ENCODE measurements around the gene C9orf152.
A peak's percentile ranks its signal among the peaks of the same experiment; 100 is the strongest.

Gene C9orf152

DNA sequence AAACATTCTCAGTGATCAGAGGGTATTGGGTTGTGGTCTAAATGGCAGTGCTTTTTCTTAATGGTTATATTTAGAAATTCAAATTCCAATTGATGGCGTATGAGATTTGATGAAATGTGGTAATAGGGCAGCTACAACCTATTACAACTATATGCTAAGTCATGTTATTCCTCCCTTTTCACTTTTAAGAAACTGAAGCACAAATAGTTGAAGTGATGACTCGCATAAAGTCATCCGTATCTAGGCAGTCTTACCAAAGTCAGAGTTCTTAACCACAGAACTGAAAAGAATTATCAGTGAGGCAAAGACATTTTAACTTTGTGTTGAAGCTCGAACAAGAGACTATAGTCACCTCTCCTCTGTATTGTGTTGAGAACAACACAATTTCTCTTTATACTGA, 28.2 kb downstream of the C9orf152 start:
- no peak for DNase-seq

DNA sequence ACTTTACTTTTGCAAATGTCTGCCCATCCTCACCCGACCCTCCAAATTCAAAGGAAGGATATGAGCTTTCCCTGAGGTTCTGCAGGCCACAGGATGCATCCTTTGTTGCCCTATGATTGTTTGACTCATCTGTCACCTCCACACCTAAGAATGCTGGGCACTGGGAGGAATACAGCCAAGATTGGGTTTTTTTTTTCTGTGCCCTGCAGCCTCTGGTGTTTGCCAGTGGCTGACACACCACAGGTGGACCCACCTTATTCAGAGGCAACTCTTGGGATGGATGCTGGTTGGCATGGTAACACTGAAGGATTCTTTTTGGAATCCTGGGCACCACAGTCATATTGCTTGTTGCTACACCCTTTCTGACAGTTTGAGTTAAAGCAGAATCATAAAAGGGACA, 29.7 kb downstream of the C9orf152 start:
- no peak for DNase-seq

DNA sequence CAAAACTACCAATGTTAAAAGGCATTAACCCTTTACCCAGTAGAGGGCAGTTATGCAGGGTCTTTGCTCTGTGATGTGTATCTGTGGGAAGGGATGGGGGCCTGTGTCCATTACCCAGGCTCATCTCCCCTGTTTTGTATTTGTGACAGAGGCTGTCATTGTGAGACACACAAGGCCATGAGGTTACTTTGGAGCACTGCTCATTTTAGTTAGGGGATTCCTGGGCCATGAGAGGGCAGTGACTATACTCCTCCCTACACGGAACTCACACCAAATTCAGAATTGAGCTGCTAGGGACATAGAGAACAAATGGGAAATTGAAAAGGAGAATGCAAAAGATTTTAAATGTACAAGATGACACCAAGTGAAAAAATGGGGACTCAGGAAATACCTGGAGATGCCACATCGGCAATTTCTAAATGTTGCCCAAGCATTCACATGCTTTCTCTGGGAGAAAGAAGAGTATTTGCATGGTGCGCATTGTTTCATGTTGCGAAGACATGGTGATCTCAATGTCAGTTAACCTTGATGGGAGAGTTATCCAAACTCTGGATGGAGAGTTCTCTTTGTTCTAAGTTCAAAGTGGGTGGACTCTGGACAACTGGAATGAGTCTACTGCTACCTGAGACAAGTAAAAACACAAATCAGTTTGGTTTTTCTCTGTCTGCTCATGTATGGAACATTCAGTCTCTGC, 32.5 kb downstream of the C9orf152 start:
- no peak for DNase-seq

DNA sequence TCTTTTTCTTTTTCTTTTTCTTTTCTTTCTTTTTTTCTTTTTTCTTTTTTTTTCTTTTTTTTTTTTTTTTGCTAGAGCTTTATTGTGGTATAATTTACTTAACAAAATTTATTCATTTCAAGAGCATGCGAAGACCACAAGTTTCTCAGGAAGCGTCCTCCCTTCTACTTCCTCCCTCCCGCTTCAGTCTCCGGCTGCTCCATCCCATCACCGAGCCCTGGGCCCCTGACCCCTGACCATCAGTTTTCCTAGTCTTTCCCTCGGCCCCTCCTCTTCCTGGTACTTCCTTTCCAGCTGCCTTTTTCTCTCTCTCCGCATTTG, 34.7 kb downstream of the C9orf152 start:
- DNase-seq, result no peak

DNA sequence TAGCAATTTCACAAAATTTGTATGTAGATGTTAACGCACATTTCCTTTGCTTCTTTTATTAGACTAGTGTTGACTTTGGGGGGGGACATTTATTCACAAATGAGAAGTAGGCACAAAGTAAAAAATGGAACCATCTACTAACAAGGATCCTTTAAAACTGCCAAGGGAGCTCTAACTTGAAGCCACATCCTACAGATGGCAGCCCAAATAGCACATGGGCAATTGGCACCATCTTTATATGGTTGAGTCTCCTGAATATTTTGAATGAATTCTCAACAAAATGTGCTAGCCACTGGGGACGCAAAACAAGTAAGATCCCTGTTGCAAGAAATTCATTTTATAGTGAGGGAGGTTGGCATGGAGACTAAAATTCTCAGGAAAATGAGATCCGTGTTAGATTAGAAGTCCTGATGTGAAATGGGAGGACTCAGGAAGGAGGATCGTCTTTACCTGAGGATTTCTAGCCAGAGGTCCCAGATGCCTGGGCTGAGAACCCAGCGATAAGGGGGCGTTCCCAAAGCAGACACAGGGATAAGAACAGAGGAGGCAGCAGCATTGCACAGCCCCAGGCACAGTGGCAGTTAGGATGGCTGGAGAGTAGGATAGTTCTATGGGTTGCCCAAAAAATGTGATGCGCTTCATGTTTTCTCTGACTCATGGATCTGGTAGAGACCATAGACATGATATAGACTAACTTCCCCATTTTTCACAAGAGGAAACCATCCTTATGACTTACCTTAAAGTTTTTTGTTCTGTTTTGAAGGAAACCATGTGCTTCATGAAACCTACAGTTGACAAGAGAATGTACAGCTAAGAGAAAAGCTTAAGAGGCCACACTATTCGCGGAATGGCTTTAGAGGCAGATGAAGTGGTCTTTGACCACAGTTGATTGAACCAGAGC, 37.4 kb downstream of the C9orf152 start:
- DNase-seq, result no peak

DNA sequence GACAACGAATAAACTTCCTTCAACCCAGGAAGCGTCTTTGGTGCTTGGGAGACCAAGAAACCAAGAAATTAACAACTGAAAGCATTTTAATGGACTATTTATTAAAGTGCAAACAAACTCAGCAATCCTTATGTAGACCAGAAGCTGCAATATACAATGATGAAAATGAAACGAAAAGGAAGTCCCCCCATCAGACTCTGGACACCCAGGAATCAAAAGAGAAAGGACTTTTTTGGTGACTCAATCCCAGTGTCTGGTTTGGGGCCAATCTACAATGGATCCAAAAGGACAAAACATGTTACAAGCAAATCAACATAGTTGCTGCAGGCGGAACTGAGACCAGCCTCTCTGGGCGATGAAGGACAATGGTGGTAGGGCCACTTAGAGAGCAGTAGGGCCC, 39.5 kb downstream of the C9orf152 start:
- DNase-seq, result no peak

DNA sequence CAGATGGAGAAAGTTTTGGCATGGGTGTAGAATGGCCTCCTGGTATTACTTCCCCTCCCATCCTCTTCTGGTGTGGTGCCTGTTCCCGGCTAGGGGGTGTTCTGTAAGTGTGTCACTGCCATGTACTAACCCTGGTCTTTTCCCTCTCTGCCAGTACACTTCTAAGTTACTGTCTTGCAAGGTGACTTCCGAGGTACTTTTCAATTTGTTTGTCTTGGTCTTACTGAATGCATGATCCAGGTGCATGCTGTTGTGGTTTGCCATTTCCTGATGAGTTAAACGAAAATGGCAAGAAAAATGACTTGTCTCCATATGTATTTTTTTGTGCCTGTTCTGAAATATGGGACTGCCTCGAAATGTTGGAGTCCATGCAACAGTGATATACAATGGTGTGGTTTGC, 46.0 kb downstream of the C9orf152 start:
- no peak for DNase-seq

DNA sequence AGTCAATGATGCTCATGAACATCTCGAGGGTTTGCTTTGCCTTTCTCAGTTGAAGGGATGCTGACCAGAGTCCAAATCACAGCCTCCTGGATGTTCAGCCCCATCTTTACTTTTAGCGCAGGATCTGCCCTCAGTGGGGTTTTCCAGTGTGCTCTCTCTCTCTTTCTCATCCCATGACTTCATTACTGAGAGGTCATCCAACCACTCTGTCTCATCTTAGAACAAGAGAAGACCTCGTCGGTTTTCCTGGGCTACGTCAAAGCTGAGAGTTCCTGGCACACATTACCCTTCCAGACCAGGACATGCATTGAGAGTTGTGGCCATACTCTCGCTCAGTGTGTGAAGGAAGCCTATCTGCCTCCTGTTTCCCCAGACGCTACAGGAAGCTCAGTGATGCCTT, 47.3 kb downstream of the C9orf152 start:
- no peak for DNase-seq

DNA sequence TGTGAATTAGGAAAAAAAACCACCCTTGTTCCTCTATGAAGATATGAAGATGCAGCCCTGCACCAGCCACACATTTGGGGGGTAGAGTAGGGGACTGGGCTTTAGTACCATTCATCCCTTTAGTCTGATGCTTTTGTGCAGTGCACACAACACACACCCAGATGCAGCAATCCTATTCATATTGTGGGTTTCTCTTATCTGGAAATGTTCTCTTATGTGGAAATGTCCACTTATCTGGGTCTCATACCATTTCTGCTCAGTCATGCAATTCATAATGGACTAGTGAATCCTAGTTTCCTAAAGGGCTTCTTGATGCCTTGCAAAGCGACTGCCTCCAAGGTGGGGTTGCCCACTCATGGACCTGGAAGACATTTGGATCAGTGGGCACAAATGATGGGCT, 47.8 kb downstream of the C9orf152 start:
- no peak for DNase-seq

DNA sequence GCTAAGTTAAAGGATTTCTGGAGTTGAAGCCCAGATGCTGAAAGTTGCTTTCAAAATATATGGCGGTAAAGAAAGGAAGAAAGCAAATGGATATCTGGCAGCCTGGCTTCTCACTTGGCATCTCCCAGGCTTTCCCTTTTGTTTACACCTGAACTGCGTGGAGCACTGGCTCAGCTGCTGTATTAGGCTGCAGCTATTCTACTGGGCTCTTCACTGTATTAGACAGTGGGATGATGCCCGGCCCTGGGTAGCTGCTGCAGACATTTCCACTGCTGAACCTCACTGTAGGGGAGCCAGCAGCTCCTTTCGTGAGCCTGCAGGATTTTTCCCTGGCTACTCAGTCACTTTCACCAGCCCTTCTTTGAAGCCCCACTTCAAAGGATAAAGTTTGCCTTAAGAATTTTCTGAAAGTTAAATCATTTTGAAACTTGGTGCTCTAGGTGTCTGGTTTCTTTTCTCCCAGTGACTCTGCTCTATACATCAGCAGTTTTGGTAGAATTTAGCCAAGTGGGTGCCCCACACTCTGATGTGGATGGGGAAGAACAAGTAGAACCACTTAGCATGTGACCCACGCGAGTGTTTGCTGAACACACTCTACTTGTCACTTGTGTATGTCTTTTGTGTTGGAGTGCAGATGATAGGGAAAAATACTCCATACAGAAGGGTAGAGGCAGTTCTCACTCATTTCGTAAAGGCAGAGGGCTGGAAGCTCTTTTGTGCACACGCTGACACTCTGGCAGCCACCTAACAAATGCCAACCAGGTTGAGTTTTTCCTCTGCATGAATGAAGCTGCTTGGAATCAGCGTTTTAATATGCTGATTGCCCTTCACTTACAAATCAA, 49.9 kb downstream of the C9orf152 start:
- DNase-seq, result no peak

DNA sequence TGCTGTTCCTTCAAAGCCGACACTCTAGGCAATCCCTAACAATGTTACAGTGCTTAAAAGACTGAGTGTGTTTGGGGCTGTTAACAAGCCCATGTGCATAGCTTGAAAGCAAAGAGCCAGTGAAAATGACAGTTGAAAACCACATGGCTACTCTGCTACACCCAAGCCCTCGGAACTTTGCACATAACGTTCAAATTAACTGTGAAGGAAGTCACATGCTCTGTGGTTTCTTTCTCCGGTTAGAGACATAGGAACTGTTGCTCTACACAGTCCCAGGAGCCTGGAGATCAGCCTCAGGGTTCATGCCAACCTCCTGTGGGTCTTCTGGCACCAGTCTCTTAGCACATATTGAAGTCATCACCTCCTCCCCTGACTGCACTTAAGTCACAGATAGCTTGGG, 51.1 kb downstream of the C9orf152 start:
- no peak for DNase-seq

DNA sequence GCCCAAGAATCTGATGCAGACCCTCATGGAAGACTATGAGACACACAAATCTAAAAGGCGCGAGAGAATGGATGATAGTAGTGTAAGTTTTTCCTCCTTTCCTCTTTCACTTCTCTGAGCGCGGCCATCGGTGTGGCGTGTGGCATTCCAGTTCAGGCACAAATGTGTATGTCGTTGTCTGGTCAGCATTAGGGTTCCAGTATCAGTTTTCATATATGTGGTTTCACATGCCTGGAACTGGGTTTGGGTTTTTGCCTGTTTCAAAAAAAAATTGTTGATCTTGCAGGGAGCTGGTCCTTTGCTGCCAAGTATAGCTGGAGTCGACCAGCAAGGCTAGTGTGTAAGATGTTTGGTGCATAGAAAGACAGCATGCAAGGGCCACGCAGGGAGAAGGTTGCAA, 51.5 kb downstream of the C9orf152 start:
- no peak for DNase-seq

DNA sequence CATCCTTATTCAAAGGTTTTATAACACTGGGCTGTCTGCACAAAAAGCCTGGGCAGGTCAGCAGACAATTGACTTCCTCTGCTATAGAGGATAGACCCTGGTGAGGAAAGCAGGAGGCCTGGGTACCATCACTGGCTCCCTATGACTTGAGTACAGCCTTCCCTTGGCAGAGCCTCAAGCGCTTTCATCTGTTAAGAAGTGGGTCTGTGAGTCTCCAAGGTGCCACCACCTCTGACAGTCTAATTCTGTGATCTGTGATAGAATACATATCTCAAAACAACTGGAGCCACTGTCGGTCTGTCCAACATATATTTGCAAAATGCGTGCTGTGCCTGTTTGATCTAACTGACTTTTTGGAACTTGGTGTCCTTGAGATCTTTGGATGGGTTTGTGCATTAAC, 52.2 kb downstream of the C9orf152 start:
- DNase-seq, result no peak

DNA sequence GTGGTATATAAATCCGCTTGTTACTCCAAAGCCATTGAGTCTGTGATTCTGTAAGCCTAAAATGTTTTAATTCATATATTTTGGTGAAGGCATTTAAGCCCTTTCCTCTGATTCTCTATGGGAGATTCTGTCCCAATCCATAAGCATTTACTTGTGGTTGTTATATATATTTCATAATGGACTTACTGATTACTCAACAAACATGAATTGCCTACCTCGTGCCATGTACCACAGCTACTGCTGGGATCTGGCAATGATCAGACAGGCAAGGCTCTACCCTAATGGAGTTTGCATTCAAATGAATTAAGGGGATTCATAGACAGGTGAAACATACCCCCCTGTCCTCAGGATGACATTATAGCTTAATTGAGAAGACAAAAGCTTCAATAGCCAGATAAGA, 54.5 kb downstream of the C9orf152 start:
- no peak for DNase-seq

DNA sequence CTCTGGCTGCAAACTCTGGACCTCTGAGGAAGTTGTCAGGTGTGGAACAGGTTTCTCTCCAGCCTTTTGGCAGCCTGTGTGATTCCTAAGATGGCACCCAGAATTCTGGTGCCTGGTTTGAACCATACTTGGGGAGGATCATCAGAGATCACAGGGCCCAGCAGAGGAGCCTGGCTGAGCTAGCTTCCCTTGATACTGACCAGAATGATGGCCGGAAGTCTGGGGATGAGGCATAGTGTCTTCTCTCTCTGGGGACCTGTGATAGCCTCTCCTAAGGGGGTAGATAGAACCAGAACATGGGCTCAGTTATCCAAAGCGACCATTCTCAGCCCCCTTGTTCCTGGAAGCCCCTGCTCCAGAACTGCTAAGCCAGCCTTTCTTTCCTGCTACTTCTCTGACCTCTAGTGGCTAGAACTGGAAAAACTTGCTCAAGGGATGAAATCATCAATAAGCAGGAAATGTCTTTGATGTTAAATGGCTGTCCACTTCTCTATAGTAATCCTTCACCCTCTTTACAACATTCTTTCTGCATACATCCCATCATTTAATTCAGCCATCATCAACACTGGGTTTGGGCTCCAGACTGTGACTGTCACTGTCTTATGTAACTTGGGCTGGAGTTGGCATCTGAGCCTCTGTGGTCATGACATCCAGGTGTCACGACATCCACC, 55.1 kb downstream of the C9orf152 start:
- DNase-seq, result peak; percentile 3 to 40
